Activated CD4-positive, alpha-beta T cell treated with anti-CD3 and anti-CD28 coated beads for 4 hours (primary cell): Measurements from ENCODE around the gene B9D2.
A peak's percentile ranks its signal among the peaks of the same experiment; 100 is the strongest.
"Not testable (repeated sequence)": the region's sequence is repeated elsewhere in the genome, so short reads cannot be mapped to it uniquely, and the experiment has no call there.

Source experiments
- DNase-seq, 2 donors: peaks; one replicate each; pipeline ENCODE4 v3.0.0-alpha.2; 2020

B9D2 gene

GRCh38 chr19:41363753-41364523 is at the start of gene B9D2:
Gene B9D2, minus strand, starts transcription at chr19:41364149. Its CDS starts 630 bp downstream, at chr19:41363519.
- DNase-seq = peak; percentile 98 to 99

GRCh38 chr19:41412953-41413352 is 49.0 kb upstream of the B9D2 start:
- DNase-seq = no peak

- no peak for DNase-seq
These were observed 48.0 kb upstream of the B9D2 start for GRCh38 chr19:41411968-41412265.

- DNase-seq = no peak
These were observed 47.4 kb upstream of the B9D2 start for GRCh38 chr19:41411100-41411967.

- DNase-seq = no peak
These were observed 46.5 kb upstream of the B9D2 start for GRCh38 chr19:41410336-41411054.

- no peak for DNase-seq
These were observed 45.3 kb upstream of the B9D2 start for GRCh38 chr19:41409288-41409687.

- DNase-seq = not testable (repeated sequence)
These were observed 44.9 kb upstream of the B9D2 start for GRCh38 chr19:41408846-41409245.

GRCh38 chr19:41408256-41408655 is 44.3 kb upstream of the B9D2 start:
- DNase-seq = no peak

GRCh38 chr19:41407271-41407670 is 43.3 kb upstream of the B9D2 start:
- DNase-seq = no peak

- DNase-seq = no peak
These were observed 41.8 kb upstream of the B9D2 start for GRCh38 chr19:41405776-41406175.

GRCh38 chr19:41403181-41403970 is 39.4 kb upstream of the B9D2 start:
- DNase-seq = no peak

- no peak for DNase-seq
These were observed 38.1 kb upstream of the B9D2 start for GRCh38 chr19:41402010-41402409.

- no peak for DNase-seq
These were observed 37.5 kb upstream of the B9D2 start for GRCh38 chr19:41401483-41401882.

GRCh38 chr19:41399525-41399924 is 35.6 kb upstream of the B9D2 start:
- DNase-seq = no peak

- no peak for DNase-seq
These were observed 35.1 kb upstream of the B9D2 start for GRCh38 chr19:41399091-41399490.

GRCh38 chr19:41398598-41398997 is 34.6 kb upstream of the B9D2 start:
- no peak for DNase-seq

- DNase-seq = no peak
These were observed 34.1 kb upstream of the B9D2 start for GRCh38 chr19:41398050-41398418.

- DNase-seq = peak; percentile 99
These were observed 33.4 kb upstream of the B9D2 start, which contains the start of the genes BCKDHA and EXOSC5 for GRCh38 chr19:41397086-41398049. Gene BCKDHA, plus strand, starts transcription at chr19:41397818. Its CDS starts 10 bp downstream, at chr19:41397828. Gene EXOSC5, minus strand, starts transcription at chr19:41397359. Its CDS starts 31 bp downstream, at chr19:41397328.

- no peak for DNase-seq
These were observed 31.4 kb upstream of the B9D2 start for GRCh38 chr19:41395355-41395754.

GRCh38 chr19:41392775-41393174 is 28.8 kb upstream of the B9D2 start:
- no peak for DNase-seq

GRCh38 chr19:41391618-41392017 is 27.7 kb upstream of the B9D2 start:
- DNase-seq = no peak
